Esophagus squamous epithelium (tissue), 4 donors: ENCODE measurements around the gene FBXW7.

Source experiments
- POLR2A ChIP-seq, 4 donors: fragments of 450-650 bp; IDR thresholded peaks; one replicate each; pipeline ENCODE4 v1.6.1; 2017; ENCODE audit warnings: antibody characterized with exemption in 4 of 4, mild to moderate bottlenecking in 4 of 4, moderate library complexity in 3 of 4
- TF ChIP-seq, protein P1 (sequence below), 6 experiments: fragments of 450-650 bp in 4 of 6; fragments of 200-600 bp in 2 of 6; sonication (generic) in 2 of 6; IDR thresholded peaks; one replicate each; pipeline ENCODE4 v1.5.1; 2016 to 2019; ENCODE audit warnings: antibody characterized with exemption in 6 of 6, mild to moderate bottlenecking in 4 of 6, moderate library complexity in 4 of 6

DNA sequence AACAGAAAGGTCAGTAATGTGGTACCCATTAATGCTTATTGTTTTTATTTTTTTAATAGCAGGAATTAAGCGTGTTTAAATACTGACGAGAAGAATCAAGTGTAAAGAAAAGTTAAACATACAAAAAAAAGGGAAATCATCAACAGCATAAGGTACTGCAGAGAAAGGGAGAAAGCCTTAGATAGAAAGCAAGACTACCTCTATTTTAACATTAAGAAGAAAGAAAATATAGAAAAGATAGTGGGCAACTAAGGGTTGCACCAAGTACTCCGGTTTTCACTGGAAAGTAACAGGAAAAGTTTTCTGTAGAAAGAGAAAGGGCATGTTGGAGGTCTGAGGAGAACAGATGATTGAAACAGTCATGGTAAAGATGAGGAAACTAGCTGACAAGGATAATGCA is 41.9 kb downstream of the FBXW7 start:
- TF ChIP-seq, protein P1, sequence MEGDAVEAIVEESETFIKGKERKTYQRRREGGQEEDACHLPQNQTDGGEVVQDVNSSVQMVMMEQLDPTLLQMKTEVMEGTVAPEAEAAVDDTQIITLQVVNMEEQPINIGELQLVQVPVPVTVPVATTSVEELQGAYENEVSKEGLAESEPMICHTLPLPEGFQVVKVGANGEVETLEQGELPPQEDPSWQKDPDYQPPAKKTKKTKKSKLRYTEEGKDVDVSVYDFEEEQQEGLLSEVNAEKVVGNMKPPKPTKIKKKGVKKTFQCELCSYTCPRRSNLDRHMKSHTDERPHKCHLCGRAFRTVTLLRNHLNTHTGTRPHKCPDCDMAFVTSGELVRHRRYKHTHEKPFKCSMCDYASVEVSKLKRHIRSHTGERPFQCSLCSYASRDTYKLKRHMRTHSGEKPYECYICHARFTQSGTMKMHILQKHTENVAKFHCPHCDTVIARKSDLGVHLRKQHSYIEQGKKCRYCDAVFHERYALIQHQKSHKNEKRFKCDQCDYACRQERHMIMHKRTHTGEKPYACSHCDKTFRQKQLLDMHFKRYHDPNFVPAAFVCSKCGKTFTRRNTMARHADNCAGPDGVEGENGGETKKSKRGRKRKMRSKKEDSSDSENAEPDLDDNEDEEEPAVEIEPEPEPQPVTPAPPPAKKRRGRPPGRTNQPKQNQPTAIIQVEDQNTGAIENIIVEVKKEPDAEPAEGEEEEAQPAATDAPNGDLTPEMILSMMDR (IDR thresholded peaks at IDR 0.05), result no peak
- no peak for TF ChIP-seq POLR2A (IDR thresholded peaks at IDR 0.05)
